ENCODE measurements around the gene SNAP47. TPM values are rescaled to one million over a fixed set of nuclear protein-coding genes. Genes with fewer than 3 reads are reported as not detected.

The SNAP47 gene
- total RNA-seq, 1 donor from 2014 or later = 24.2 TPM

DNA sequence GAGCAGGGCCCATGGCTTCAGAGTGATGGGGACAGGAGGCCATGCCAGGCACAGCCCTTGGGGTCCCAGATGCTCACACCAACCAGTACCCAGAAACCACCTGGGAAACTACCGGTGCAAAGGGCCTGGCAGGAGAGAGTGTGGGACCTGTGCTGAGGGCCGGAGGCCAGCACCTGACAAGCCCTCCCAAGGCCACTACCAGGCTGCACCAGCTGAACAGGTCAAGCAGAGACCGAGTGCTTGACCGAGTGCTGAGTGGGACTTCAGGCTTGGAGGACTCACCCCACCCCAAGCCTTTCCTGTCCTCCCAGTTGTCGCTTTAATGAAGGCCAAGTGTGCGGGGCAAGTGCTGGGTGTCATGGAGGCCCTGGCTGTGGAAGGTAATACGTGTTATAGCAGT lies 36.5 kb downstream of the SNAP47 start:
- no peak for DNase-seq
- no peaks in the 10 kb centered on the region for H3K9me3 Mint-ChIP-seq
- POLR2A ChIA-PET = interaction anchor here (0.6 kb wide), 1 partner anchor 27 kb away, joined by 4 read pairs; no protein-coding TSS in a partner anchor
- H3K4me1 Mint-ChIP-seq = peaks cover under 1% of the 10 kb centered on the region
- H3K27ac Mint-ChIP-seq = no peak overlapping the region
- H3K4me3 Mint-ChIP-seq = no peak overlapping the region
- ATAC-seq (ENCODE audit: low read depth) = no peak
- intact Hi-C loops (cut with micrococcal nuclease) = no loop called here
- peaks cover 58% of the 10 kb centered on the region for H3K36me3 Mint-ChIP-seq (ENCODE audit: low read depth)
- TF ChIP-seq, protein P1, sequence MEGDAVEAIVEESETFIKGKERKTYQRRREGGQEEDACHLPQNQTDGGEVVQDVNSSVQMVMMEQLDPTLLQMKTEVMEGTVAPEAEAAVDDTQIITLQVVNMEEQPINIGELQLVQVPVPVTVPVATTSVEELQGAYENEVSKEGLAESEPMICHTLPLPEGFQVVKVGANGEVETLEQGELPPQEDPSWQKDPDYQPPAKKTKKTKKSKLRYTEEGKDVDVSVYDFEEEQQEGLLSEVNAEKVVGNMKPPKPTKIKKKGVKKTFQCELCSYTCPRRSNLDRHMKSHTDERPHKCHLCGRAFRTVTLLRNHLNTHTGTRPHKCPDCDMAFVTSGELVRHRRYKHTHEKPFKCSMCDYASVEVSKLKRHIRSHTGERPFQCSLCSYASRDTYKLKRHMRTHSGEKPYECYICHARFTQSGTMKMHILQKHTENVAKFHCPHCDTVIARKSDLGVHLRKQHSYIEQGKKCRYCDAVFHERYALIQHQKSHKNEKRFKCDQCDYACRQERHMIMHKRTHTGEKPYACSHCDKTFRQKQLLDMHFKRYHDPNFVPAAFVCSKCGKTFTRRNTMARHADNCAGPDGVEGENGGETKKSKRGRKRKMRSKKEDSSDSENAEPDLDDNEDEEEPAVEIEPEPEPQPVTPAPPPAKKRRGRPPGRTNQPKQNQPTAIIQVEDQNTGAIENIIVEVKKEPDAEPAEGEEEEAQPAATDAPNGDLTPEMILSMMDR (IDR thresholded peaks at IDR 0.05) = no peak
- no peaks in the 10 kb centered on the region for H3K27me3 Mint-ChIP-seq
- CTCF ChIA-PET = no interaction called here

DNA sequence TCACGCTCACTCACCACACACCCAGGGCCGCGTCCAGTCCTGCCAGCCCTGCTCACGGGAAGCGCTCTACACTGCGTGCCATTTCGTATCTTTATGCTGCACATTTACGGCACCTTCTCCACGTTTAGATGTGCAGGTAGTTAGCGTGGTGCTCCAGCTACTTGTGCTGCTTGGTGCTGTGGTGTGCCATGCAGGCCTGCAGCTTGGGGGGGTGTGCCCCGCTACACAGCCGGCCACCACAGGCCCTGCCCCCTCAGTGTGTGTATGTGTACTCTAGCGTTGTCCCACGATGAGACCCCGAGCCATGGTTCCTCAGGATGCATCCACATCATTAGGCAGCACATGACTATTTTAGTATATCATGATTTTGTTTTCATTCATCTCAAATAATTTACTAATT lies 38.3 kb downstream of the SNAP47 start:
- H3K4me3 Mint-ChIP-seq = no peak overlapping the region
- ATAC-seq (ENCODE audit: low read depth) (no peak), DNase-seq (no peak)
- TF ChIP-seq, protein P1 (IDR thresholded peaks at IDR 0.05) = no peak
- no peaks in the 10 kb centered on the region for H3K4me1 Mint-ChIP-seq
- no peak overlapping the region for H3K27ac Mint-ChIP-seq
- intact Hi-C loops (cut with micrococcal nuclease) = no loop called here
- ChIA-PET CTCF (interaction anchor here (0.9 kb wide), 1 partner anchor 326 kb away, joined by 3 read pairs; no protein-coding TSS in a partner anchor), POLR2A (no interaction called here)
- no peaks in the 10 kb centered on the region for H3K27me3 Mint-ChIP-seq
- no peaks in the 10 kb centered on the region for H3K9me3 Mint-ChIP-seq
- peaks cover 45% of the 10 kb centered on the region for H3K36me3 Mint-ChIP-seq (ENCODE audit: low read depth)

DNA sequence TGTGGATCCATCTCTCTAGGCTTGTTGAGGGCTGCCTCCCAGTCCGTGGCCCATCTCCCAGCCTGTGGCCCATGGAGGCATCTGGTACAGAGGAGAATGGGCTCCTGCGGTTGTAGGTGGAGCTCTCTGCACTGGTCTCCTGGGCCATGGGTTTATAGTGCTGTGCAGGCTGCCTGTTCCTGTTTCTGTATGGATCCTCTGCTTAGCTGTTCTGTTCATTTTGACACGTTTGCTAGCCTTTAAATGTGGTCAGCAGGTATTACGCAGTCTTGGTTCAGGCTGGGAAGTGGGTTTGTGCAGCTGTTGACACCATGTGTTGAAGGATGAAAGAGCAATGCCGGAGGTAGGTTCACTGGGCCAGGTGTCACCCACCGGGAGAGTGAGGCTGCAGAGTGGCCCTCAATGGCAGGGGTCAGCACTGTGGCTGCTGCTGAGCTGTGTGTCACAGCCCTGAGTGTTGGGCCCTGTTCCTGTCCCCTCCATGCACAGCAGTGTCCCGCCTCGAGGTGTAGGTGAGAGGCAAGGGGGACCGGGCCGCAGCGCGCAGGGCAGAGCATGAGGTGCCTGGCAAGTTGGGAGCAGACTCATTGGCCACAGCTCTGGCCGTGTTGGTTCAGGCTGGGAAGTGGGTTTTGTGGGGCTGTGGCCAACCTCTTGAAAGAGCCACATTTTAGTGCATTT lies 39.0 kb downstream of the SNAP47 start:
- DNase-seq (no peak), ATAC-seq (ENCODE audit: low read depth) (no peak)
- H3K4me3 Mint-ChIP-seq = no peak overlapping the region

DNA sequence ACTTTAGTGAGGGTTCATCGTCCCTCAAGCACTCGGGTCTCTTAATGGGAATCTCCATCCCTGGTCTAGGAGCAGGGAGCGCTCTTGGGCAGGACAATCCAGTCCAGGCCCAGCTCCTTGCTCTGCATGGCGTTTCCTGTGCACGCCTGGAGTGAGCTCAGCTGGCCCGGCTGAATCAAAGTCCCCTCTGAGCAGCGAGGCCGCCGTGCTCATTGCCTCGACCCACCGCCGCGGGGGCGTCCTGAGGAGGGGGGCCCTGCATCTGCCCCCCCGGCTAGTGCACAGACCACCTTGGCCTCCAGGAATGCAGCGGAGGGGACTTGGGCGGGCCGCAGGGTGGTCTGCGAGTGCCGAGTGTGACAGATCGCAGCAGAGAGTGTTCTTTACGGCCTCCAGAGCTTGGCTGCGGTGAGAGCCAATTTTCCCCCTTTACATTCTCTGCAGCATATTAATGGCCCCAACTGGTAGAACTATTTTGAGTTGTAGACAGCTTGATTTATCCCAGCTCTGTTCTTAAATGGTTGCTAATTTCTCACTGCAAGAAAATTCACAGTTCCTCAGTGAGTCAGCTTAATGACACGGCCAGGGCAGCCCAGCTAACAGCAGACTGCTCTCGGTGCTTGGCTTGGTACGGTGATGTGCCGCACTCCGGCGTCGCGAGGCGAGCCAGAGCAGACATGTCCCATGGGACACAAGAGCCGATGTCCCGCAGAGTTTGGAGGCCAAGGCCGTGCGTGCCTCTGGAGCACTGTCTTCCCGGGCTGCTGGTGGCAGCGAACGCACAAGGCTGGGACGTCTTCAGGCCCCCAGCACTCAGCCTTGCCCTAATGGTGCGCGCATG lies 39.8 kb downstream of the SNAP47 start:
- peaks cover 36% of the 10 kb centered on the region for H3K36me3 Mint-ChIP-seq (ENCODE audit: low read depth)
- intact Hi-C loops (cut with micrococcal nuclease) = no loop called here
- no peak overlapping the region for H3K27ac Mint-ChIP-seq
- no peak for ATAC-seq (ENCODE audit: low read depth)
- no peaks in the 10 kb centered on the region for H3K27me3 Mint-ChIP-seq
- POLR2A ChIA-PET = no interaction called here
- no peaks in the 10 kb centered on the region for H3K9me3 Mint-ChIP-seq
- no peak for DNase-seq
- TF ChIP-seq, protein P1 (IDR thresholded peaks at IDR 0.05) = no peak
- H3K4me1 Mint-ChIP-seq = no peaks in the 10 kb centered on the region
- H3K4me3 Mint-ChIP-seq = no peak overlapping the region
- CTCF ChIA-PET = interaction anchor here (0.9 kb wide), 1 partner anchor 11 kb away, joined by 3 read pairs; no protein-coding TSS in a partner anchor

More for the DNA sequence above, 39.0 kb downstream of the SNAP47 start:
- H3K36me3 Mint-ChIP-seq (ENCODE audit: low read depth) = peaks cover 40% of the 10 kb centered on the region
- H3K27me3 Mint-ChIP-seq = no peaks in the 10 kb centered on the region
- H3K4me1 Mint-ChIP-seq = no peaks in the 10 kb centered on the region
- no peaks in the 10 kb centered on the region for H3K9me3 Mint-ChIP-seq
- POLR2A ChIA-PET = no interaction called here
- intact Hi-C loops (cut with micrococcal nuclease) = no loop called here
- H3K27ac Mint-ChIP-seq = no peak overlapping the region
- CTCF ChIA-PET = interaction anchor here (0.9 kb wide), 2 partner anchors 10 to 326 kb away, joined by 3 read pairs; no protein-coding TSS in a partner anchor
- TF ChIP-seq, protein P1 (IDR thresholded peaks at IDR 0.05) = no peak

DNA sequence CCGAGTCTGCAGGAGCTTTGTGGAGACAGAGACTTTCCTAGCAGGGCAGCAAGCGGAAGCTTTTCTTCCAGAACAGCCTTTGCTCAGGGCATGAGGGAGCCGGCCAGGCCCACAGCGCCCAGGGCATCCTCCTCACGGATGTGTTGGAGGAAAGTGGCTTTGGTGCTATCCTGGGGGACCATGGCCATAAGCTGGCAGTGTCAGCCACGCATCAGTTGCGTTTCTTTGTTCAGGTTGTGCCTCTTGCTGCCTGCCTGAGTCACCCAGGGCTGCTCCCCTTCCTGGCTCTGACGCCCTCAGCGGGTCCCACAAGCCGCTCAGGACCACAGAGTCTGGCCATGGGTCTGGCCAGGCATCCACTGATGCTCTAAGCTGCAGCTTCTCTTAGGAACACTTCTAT lies 40.6 kb downstream of the SNAP47 start:
- intact Hi-C loops (cut with micrococcal nuclease) = no loop called here
- H3K36me3 Mint-ChIP-seq (ENCODE audit: low read depth) = peaks cover 32% of the 10 kb centered on the region
- H3K27me3 Mint-ChIP-seq = no peaks in the 10 kb centered on the region
- POLR2A ChIA-PET = no interaction called here
- CTCF ChIA-PET = no interaction called here
- DNase-seq (no peak), ATAC-seq (ENCODE audit: low read depth) (no peak)
- H3K4me1 Mint-ChIP-seq = no peaks in the 10 kb centered on the region
- no peaks in the 10 kb centered on the region for H3K9me3 Mint-ChIP-seq
- H3K4me3 Mint-ChIP-seq = no peak overlapping the region
- TF ChIP-seq, protein P1 (IDR thresholded peaks at IDR 0.05) = no peak
- no peak overlapping the region for H3K27ac Mint-ChIP-seq
